Stomach (tissue), 4 donors: ENCODE results near the gene DNASE1L2.
"Not testable (repeated sequence)": the region's sequence is repeated elsewhere in the genome, so short reads cannot be mapped to it uniquely, and the experiment has no call there.

Experiments used
- EP300 ChIP-seq: sonication (generic); formaldehyde crosslinking; IDR thresholded peaks from one replicate; pipeline ENCODE4 v1.6.1; 2017; ENCODE audit warnings: antibody characterized with exemption
- POLR2A ChIP-seq, 4 donors: fragments of 450-650 bp; IDR thresholded peaks; one replicate each; pipeline ENCODE4 v1.6.1; 2016; ENCODE audit warnings: antibody characterized with exemption in 4 of 4, control low read depth in 2 of 4, mild to moderate bottlenecking in 1 of 4, moderate library complexity in 1 of 4
- TF ChIP-seq, protein P1 (sequence below), 7 experiments: fragments of 450-650 bp in 4 of 7; fragments of 200-600 bp in 3 of 7; sonication (generic) in 3 of 7; IDR thresholded peaks; one replicate each; pipeline ENCODE4 v1.5.1; 2016 to 2019; ENCODE audit warnings: antibody characterized with exemption in 7 of 7, control low read depth in 2 of 7, mild to moderate bottlenecking in 1 of 7

GRCh38 chr16:2267505-2267912 is 31.3 kb downstream of the DNASE1L2 start:
- TF ChIP-seq, protein P1, sequence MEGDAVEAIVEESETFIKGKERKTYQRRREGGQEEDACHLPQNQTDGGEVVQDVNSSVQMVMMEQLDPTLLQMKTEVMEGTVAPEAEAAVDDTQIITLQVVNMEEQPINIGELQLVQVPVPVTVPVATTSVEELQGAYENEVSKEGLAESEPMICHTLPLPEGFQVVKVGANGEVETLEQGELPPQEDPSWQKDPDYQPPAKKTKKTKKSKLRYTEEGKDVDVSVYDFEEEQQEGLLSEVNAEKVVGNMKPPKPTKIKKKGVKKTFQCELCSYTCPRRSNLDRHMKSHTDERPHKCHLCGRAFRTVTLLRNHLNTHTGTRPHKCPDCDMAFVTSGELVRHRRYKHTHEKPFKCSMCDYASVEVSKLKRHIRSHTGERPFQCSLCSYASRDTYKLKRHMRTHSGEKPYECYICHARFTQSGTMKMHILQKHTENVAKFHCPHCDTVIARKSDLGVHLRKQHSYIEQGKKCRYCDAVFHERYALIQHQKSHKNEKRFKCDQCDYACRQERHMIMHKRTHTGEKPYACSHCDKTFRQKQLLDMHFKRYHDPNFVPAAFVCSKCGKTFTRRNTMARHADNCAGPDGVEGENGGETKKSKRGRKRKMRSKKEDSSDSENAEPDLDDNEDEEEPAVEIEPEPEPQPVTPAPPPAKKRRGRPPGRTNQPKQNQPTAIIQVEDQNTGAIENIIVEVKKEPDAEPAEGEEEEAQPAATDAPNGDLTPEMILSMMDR (IDR thresholded peaks at IDR 0.05), result not testable (repeated sequence)
- not testable (repeated sequence) for TF ChIP-seq POLR2A (IDR thresholded peaks at IDR 0.05); EP300
